Measurements from ENCODE around the gene CHURC1.

Gene CHURC1

GRCh38 chr14:64973826-64974225, 59.6 kb downstream of the CHURC1 start:
- no peaks in the 10 kb centered on the region for H3K36me3 ChIP-seq (ENCODE audit: control insufficient read depth, insufficient read depth, low read length, severe bottlenecking)
- H3K27me3 ChIP-seq (replicated peaks; ENCODE audit: control insufficient read depth, insufficient read depth, low read length) = peaks cover 4% of the 10 kb centered on the region
- no peak for DNase-seq (ENCODE audit: low read depth)
- H3K9me3 ChIP-seq (ENCODE audit: control insufficient read depth, low read length) = no peaks in the 10 kb centered on the region
- no peak overlapping the region for H3K4me3 ChIP-seq (ENCODE audit: low read length)
- no peak overlapping the region for H3K9ac ChIP-seq (ENCODE audit: low read length)
- no peaks in the 10 kb centered on the region for H3K4me1 ChIP-seq (ENCODE audit: control insufficient read depth, insufficient read depth, low read length)

- DNase-seq (ENCODE audit: low read depth) = no peak
Observed at GRCh38 chr14:64974563-64974962, 60.3 kb downstream of the CHURC1 start.

GRCh38 chr14:64979336-64980074, 65.2 kb downstream of the CHURC1 start:
- Histone ChIP-seq H3K36me3 (ENCODE audit: control insufficient read depth, insufficient read depth, low read length, severe bottlenecking) (no peaks in the 10 kb centered on the region), H3K4me3 (ENCODE audit: low read length) (no peak overlapping the region), H3K9ac (ENCODE audit: low read length) (no peak overlapping the region), H3K27me3 (replicated peaks; ENCODE audit: control insufficient read depth, insufficient read depth, low read length) (peaks cover 4% of the 10 kb centered on the region), H3K9me3 (ENCODE audit: control insufficient read depth, low read length) (no peaks in the 10 kb centered on the region), H3K4me1 (ENCODE audit: control insufficient read depth, insufficient read depth, low read length) (no peaks in the 10 kb centered on the region)
- peak; percentile 45 for DNase-seq (ENCODE audit: low read depth)

More at GRCh38 chr14:64974563-64974962, 60.3 kb downstream of the CHURC1 start:
- Histone ChIP-seq H3K36me3 (ENCODE audit: control insufficient read depth, insufficient read depth, low read length, severe bottlenecking) (no peaks in the 10 kb centered on the region), H3K9me3 (ENCODE audit: control insufficient read depth, low read length) (no peaks in the 10 kb centered on the region), H3K4me3 (ENCODE audit: low read length) (no peak overlapping the region), H3K27me3 (replicated peaks; ENCODE audit: control insufficient read depth, insufficient read depth, low read length) (peaks cover 4% of the 10 kb centered on the region), H3K4me1 (ENCODE audit: control insufficient read depth, insufficient read depth, low read length) (no peaks in the 10 kb centered on the region), H3K9ac (ENCODE audit: low read length) (no peak overlapping the region)

- peak overlapping the region; percentile 19 for H3K9ac ChIP-seq (ENCODE audit: low read length)
- H3K4me1 ChIP-seq (ENCODE audit: control insufficient read depth, insufficient read depth, low read length) = peaks cover 13% of the 10 kb centered on the region
- H3K4me3 ChIP-seq (ENCODE audit: low read length) = peak overlapping the region; percentile 75
- no peaks in the 10 kb centered on the region for H3K27me3 ChIP-seq (replicated peaks; ENCODE audit: control insufficient read depth, insufficient read depth, low read length)
- peak; percentile 84 for DNase-seq (ENCODE audit: low read depth)
- H3K36me3 ChIP-seq (ENCODE audit: control insufficient read depth, insufficient read depth, low read length, severe bottlenecking) = no peaks in the 10 kb centered on the region
- H3K9me3 ChIP-seq (ENCODE audit: control insufficient read depth, low read length) = no peaks in the 10 kb centered on the region
Observed at GRCh38 chr14:64983439-64984310, 69.4 kb downstream of the CHURC1 start.

All from adipocyte (in vitro differentiated cells).